HG03060 (cell line): ENCODE measurements around the gene OR51I1.

Experiments
- ATAC-seq: cut with Tn5 transposase; IDR thresholded peaks from one replicate; pipeline ENCODE4 v1.9.1; 2021; ENCODE audit warnings: low read depth, moderate number of reproducible peaks; ENCODE audit not compliant: unreplicated experiment

Gene OR51I1, protein sequence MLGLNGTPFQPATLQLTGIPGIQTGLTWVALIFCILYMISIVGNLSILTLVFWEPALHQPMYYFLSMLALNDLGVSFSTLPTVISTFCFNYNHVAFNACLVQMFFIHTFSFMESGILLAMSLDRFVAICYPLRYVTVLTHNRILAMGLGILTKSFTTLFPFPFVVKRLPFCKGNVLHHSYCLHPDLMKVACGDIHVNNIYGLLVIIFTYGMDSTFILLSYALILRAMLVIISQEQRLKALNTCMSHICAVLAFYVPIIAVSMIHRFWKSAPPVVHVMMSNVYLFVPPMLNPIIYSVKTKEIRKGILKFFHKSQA

GRCh38 chr11:5441414-5441813, at the start of gene OR51I1:
OR51I1 (minus strand) TSS chr11:5441514; CDS start chr11:5441514, 0 bp downstream.
- ATAC-seq, result no peak

DNA sequence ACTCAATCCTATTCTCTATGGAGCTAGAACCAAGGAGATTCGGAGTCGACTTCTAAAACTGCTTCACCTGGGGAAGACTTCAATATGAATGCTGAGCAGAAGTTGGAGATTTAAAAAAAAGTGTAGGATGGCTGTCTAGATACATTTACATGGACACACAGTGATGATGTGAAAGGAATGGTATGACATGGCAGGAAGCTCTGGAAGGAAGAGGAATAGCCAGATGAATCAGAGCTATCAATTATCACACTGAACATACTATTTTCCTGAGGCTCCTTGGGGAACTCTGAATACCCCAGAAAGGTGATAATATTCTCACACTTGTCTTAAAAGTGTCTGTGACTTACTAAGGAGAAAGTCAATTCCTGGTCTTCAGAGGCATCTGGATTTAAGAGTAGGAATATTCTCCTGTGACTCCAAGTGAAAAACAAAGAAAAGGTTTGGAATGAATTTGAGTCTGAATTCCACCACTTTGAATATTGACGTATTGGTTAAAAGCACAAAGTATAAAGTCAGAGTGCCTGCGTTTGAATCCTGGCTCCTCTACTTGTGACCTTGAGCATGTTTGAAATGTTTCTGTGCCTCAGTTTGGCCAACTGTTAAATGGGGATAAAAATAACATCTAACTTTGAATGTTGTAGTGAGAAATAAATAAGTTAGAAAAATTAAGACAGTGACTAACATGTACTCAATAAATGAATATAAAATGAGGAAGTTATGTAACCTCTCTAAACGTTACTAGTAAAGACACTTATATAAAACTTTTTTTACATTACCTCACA, 48.5 kb upstream of the OR51I1 start:
- ATAC-seq, result no peak

- no peak for ATAC-seq
These were observed 47.6 kb upstream of the OR51I1 start for GRCh38 chr11:5488798-5489399.

- no peak for ATAC-seq
These were observed 47.1 kb upstream of the OR51I1 start, which contains the start of gene OR52D1 for GRCh38 chr11:5488385-5488784. OR52D1 (plus strand) TSS chr11:5488685; CDS start chr11:5488707, 22 bp downstream.

DNA sequence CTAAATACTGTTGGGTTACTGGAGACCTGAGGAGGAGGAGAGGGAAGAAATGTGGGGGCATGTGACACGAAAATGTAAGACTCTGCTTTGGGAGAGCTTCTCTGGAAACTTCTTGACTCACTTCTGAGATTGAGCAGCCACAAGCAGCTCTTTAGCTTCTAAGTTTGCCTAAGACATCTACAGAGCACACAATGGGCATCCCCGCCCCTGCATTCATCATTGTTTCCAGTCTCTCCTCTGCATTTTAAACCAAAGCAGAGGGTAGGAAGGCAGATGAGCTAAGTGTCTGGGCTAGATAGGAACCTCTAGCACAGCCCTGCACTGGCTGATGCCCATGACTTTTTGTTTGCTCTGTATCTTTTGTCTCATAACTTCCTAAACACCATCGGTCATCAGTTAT, 45.1 kb upstream of the OR51I1 start:
- ATAC-seq, result no peak

DNA sequence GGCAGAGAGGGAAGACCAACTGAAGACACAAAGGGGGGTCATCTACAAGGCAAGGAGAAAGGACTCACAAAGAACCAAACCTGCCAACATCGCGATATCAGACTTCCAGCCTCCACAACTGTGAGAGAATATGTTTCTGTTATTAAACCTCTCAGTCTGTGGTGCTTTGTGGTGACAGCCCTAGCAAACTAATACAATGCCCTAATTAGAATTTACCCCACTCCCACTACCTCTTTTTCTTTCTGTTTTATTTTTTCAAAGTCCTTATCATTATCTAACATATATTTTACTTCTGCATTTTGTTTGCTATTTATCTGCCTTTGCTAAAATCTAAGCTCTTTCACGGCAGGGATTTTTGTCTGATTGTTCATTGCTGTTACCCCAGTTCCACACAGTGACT, 44.7 kb upstream of the OR51I1 start:
- ATAC-seq, result no peak

- peak; percentile 75 for ATAC-seq
These were observed 35.0 kb upstream of the OR51I1 start for GRCh38 chr11:5476186-5476819.

GRCh38 chr11:5473921-5474320, 32.6 kb upstream of the OR51I1 start:
- no peak for ATAC-seq

GRCh38 chr11:5467527-5467926, 26.2 kb upstream of the OR51I1 start:
- no peak for ATAC-seq

DNA sequence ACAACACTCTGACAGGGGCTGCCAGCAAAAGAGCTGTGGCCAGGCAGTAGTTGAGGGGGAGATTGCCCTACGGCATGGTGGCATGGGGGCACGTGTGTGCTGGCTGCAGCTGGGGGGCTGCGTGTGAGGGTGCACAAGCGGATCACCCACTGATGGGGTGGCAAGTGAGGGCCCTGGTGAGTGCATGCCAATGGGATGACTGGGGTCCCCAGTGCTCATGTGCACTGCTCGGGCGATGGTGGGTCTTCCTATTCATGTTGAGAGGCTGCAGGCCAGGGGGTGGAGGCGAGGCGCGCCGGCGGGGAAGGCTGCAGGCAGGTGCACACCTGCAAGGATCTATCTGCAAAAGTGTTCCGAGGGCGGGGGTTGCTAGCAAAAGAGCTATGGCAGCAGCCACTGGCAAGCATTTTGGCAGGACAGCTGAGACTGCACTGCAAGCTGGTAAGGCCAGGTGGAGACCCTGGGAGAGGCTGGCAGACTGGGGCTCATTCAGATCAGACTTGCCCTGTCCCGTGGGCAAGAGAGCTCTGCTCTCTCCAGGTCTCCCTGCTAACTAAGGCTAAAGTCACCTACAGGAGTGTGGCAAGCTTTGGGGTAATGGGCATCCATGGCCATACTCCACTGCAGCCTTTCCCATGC, 19.8 kb upstream of the OR51I1 start:
- ATAC-seq, result no peak

GRCh38 chr11:5449432-5449831, 8.1 kb upstream of the OR51I1 start:
- no peak for ATAC-seq

GRCh38 chr11:5449023-5449422, 7.7 kb upstream of the OR51I1 start, which contains the start of gene OR51I2:
OR51I2 (plus strand) TSS chr11:5449323; CDS start chr11:5453489, 4,166 bp downstream.
- ATAC-seq, result no peak

- no peak for ATAC-seq
These were observed 2.6 kb upstream of the OR51I1 start for GRCh38 chr11:5443835-5444393.

DNA sequence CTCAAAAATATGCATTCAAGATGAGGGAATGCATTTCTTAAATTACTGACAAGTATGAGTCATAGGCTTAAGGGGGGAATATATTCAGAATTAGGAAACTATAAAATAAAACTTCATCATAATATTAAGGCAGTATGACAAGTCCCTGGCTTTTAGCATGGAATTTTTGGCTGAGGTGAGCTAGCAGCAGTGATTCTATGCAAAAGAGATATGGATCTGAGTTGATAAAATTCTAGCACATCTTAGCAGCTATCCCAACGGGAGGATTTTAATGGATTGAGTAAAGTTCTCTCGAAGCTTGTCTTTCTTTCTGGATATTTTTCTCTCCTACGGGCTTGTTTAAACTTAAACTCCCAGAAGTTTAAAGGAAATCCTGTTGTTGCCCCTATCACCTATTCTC, 18.2 kb downstream of the OR51I1 start:
- ATAC-seq, result no peak

DNA sequence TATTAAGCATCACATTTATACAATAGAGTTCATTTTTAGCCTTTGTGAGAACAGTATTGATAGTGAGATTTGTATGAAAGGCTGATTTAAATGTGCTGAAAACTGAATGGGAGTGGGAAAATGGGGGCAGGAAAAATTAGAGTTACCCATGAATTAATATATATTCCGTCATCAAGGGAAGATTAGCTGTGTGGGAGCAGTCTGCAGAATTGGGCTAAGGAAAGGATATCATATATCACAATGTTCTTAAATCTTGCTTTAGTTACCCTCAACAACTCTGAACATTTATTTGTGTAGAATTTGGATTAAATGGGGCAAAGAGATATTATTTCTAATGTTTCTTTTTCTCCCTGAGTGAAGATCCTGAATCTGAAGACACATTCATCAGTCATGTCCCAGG, 19.5 kb downstream of the OR51I1 start, which contains the start of gene OR51Q1:
TSS of gene OR51Q1 (plus strand) at position 301 of the 400 bp plus-strand sequence. CDS start at position 391, 90 bp downstream.
- no peak for ATAC-seq

DNA sequence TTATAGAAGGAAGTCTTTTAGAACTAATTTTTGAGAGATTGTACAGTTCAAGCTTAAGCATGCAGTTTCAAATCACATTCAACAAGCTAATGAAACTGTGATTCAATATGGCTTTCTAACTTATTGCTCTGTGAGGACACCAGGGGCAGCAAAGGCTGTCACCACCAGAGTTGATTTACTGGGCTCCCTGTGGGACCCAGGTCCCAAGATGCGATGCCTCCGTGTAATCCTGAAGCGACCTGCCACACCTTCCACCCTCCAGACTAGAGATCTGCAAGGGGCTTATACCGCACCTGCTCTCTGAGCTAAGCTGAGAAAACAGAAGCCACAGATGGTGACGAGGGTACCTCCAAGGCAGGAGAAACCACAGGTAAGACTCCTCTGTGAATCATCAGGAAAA, 20.3 kb downstream of the OR51I1 start:
- no peak for ATAC-seq

GRCh38 chr11:5405173-5405572, 36.1 kb downstream of the OR51I1 start:
- ATAC-seq, result no peak

DNA sequence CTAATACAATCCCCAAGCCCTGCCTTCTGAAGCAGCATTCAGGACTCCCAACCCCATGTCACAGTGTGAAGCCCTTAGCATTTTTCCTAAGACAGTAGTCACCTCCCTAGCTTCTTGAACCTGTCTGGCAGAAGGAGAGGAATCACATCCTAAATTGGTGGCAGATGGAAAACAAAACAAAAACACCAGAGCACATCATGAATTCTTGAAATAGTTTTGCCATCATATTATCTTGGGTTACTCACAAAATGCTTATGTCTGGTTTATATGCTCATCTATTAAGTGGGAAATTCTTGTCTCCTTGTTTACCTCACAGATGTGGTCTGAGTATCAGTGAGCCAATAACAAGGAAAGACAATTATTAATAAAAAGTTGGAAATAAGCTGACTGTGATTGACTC, 42.4 kb downstream of the OR51I1 start:
- ATAC-seq, result no peak

DNA sequence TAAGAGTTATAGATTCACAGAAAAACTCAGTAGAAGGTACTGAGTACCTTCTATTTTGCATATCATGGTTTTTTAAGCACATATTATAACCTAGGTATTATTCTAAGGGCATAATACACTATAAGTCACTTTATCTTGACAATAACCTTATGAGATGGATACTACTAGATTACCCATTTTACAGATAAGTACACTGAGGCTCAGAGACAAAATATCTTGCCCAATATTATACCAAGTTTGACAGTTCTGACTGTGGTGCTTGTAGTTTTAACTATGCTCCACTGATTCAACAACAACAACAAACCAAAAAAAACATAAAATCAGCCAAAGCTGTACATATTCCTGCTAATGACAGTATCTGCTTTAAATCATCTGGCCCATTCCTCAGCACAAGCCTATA, 47.2 kb downstream of the OR51I1 start:
- ATAC-seq, result no peak
